ENCODE results near the gene ELP1. TPM values are rescaled to one million over a fixed set of nuclear protein-coding genes. Genes with fewer than 3 reads are reported as not detected.

ELP1 gene
- total RNA-seq, 1 experiment from 2014 or later, result 38.7 TPM

GRCh38 chr9:108859459-108860114 lies 74.3 kb downstream of the ELP1 start:
- H3K27me3 ChIP-seq (replicated peaks; ENCODE audit: insufficient read depth, low read depth, low read length, poor library complexity), result no peaks in the 10 kb centered on the region
- H3K4me1 ChIP-seq (ENCODE audit: insufficient read depth, low read length, poor library complexity, severe bottlenecking), result no peaks in the 10 kb centered on the region
- intact Hi-C loops (cut with micrococcal nuclease; ENCODE audit: unreplicated experiment), result no loop called here
- ChIA-PET CTCF (no interaction called here), POLR2A (ENCODE audit: low non-redundant PET) (no interaction called here)
- no peak overlapping the region for H3K27ac ChIP-seq (ENCODE audit: low read depth, low read length, poor library complexity, severe bottlenecking)
- TF ChIP-seq EZH2 (IDR thresholded peaks at IDR 0.05; ENCODE audit: borderline replicate concordance, low read depth, low read length, poor library complexity, severe bottlenecking), result no peak
- TF ChIP-seq CTCF (conservative IDR thresholded peaks at IDR 0.05; ENCODE audit: low read depth, low read length), result no peak
- H3K9me3 ChIP-seq (ENCODE audit: low read depth, low read length, poor library complexity, severe bottlenecking), result no peaks in the 10 kb centered on the region
- H3K4me3 ChIP-seq (ENCODE audit: low read depth, low read length, poor library complexity, severe bottlenecking), result no peak overlapping the region
- no peak for DNase-seq (ENCODE audit: low spot score)
- no TSS peak for BruUV-seq (replicated peaks)
- no peaks in the 10 kb centered on the region for H3K36me3 ChIP-seq (ENCODE audit: insufficient read depth, low read length, poor library complexity, severe bottlenecking)

GRCh38 chr9:108857572-108857971 lies 76.4 kb downstream of the ELP1 start:
- Histone ChIP-seq H3K36me3 (ENCODE audit: insufficient read depth, low read length, poor library complexity, severe bottlenecking) (no peaks in the 10 kb centered on the region), H3K9me3 (ENCODE audit: low read depth, low read length, poor library complexity, severe bottlenecking) (no peaks in the 10 kb centered on the region), H3K4me1 (ENCODE audit: insufficient read depth, low read length, poor library complexity, severe bottlenecking) (no peaks in the 10 kb centered on the region), H3K4me3 (ENCODE audit: low read depth, low read length, poor library complexity, severe bottlenecking) (no peak overlapping the region), H3K27ac (ENCODE audit: low read depth, low read length, poor library complexity, severe bottlenecking) (no peak overlapping the region), H3K27me3 (replicated peaks; ENCODE audit: insufficient read depth, low read depth, low read length, poor library complexity) (no peaks in the 10 kb centered on the region)
- intact Hi-C loops (cut with micrococcal nuclease; ENCODE audit: unreplicated experiment), result no loop called here
- ChIA-PET POLR2A (ENCODE audit: low non-redundant PET) (no interaction called here), CTCF (no interaction called here)
- TF ChIP-seq EZH2 (IDR thresholded peaks at IDR 0.05; ENCODE audit: borderline replicate concordance, low read depth, low read length, poor library complexity, severe bottlenecking) (no peak), CTCF (conservative IDR thresholded peaks at IDR 0.05; ENCODE audit: low read depth, low read length) (no peak)
- no peak for DNase-seq (ENCODE audit: low spot score)
- BruUV-seq (replicated peaks), result no TSS peak

GRCh38 chr9:108855888-108856287 lies 78.0 kb downstream of the ELP1 start, which contains the start of gene ACTL7B:
TSS of gene ACTL7B (minus strand) at chr9:108855986. CDS start at chr9:108855930, 56 bp downstream.
- H3K36me3 ChIP-seq (ENCODE audit: insufficient read depth, low read length, poor library complexity, severe bottlenecking), result no peaks in the 10 kb centered on the region
- intact Hi-C loops (cut with micrococcal nuclease; ENCODE audit: unreplicated experiment), result no loop called here
- ChIA-PET CTCF (no interaction called here), POLR2A (ENCODE audit: low non-redundant PET) (no interaction called here)
- no TSS peak for BruUV-seq (replicated peaks)
- no peaks in the 10 kb centered on the region for H3K27me3 ChIP-seq (replicated peaks; ENCODE audit: insufficient read depth, low read depth, low read length, poor library complexity)
- DNase-seq (ENCODE audit: low spot score), result no peak
- no peak within 1 kb of the TSS for H3K4me3 ChIP-seq (ENCODE audit: low read depth, low read length, poor library complexity, severe bottlenecking)
- no peaks in the 10 kb centered on the region for H3K9me3 ChIP-seq (ENCODE audit: low read depth, low read length, poor library complexity, severe bottlenecking)
- TF ChIP-seq CTCF (conservative IDR thresholded peaks at IDR 0.05; ENCODE audit: low read depth, low read length) (no peak), EZH2 (IDR thresholded peaks at IDR 0.05; ENCODE audit: borderline replicate concordance, low read depth, low read length, poor library complexity, severe bottlenecking) (no peak)
- no peak within 1 kb of the TSS for H3K27ac ChIP-seq (ENCODE audit: low read depth, low read length, poor library complexity, severe bottlenecking)
- no peaks in the 10 kb centered on the region for H3K4me1 ChIP-seq (ENCODE audit: insufficient read depth, low read length, poor library complexity, severe bottlenecking)
